Raji (cell line): ENCODE measurements around the gene ALDH7A1.
A peak's percentile ranks its signal among the peaks of the same experiment; 100 is the strongest.

ENCODE experiments used
- POLR2A ChIP-seq: IDR thresholded peaks from 2 replicates; pipeline ENCODE4 v1.6.1; 2011; ENCODE audit warnings: low read depth, low read length, control low read depth; ENCODE audit not compliant: insufficient read depth

ALDH7A1 gene

DNA sequence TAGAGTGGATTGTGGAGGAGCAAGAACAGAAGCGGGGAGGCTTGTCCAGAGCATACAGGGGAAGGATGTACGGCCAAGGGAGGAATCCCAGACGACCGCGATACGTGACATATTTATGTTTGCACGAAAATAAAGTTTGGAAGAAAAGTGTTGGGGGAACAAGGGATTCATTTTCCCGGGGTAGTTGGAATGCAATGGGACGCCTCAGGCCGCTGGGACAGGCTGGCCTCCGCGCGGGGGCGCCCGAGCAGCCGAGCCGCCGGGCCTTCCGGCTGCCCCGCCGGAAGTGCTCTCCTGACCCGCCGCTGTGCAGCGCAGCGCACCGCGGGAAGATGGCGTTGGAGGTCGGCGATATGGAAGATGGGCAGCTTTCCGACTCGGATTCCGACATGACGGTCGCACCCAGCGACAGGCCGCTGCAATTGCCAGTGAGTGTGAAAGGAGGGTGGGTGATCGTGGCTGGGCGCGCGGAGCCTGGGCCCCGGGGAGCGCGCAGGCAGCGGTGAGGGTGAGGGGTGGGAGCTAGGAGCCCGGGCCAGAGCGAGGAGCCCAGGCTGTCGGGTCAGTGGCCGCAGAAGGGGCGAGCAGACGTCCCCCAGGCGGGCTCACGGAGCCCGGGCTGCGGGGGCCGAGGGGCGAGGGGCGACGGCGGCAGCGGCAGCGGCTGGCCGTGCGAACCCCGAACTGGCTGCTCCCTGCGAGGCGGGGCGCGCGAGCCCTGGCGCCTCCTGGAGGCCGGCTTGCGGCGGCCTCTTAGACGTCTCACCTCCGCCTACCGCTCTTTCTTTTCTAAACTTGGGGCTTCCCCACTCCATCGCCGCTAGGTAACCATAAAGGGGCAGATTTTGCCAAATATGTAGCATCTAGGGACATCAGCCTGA, 5.9 kb upstream of the ALDH7A1 start, which contains the start of gene PHAX:
PHAX (plus strand) TSS at position 317 of the 881 bp plus-strand sequence; CDS start at position 333, 16 bp downstream.
- TF ChIP-seq POLR2A: peak; percentile 90

DNA sequence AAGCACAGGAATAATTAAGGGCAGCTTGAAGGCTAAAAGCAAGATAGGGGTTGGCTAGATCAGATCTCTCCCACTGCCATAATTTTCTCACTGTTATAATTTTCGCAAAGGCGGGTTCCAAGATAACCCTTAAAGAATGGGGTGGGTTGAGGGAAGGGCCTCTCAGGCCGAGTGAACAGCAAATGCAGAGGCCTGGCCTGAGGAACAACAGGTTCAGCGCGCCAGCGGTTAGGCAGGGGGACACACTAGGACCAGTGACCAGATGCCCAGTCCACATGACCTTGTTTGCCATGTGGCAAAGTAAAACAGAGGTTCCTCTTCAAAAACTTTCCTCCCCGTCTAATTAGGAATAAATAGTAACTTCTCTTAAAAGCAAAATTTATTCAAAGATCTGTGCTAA, 4.5 kb upstream of the ALDH7A1 start:
- no peak for TF ChIP-seq POLR2A

DNA sequence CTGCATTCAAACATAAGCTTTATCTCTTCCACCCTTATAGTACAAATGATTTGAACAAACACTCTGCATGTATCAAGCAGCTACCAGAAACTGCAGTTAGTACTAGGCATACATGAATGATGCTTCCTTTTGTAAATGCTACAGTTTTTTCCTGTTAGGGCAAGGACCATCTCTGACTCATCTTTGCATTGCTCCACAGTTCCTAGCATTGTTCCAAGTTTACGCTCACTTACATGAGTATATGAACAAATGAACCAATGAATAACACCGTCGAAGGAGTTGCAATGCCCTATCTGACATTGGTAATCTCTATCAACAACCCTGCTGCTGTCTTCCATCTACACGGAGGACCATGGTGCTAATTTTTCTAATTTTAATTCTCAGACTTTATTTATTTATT, 2.1 kb upstream of the ALDH7A1 start:
- TF ChIP-seq POLR2A: no peak

DNA sequence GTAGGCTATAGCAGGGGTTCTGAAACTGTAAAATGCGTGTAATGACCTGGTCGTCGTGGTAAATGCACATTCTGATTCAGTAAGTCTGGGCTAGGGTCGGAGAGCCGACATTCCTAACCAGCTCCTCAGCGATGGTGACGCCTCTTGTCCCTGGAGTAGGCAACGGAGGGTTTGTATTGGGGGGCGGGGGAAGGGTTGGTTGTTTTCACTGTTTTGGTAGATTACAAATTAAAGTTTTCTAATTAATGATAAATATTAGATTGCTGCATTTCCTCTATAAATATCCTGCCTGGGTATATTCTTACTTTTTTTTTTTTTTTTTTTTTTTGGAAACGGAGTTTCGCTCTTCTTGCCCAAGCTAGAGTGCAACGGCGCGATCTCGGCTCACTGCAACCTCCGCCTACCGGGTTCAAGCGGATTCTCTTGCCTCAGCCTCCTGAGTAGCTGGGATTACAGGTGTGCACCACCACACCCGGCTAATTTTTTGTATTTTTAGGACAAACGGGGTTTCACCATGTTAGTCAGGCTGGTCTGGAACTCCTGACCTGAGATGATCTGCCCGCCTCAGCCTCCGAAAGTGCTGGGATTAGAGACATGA, 566 bp upstream of the ALDH7A1 start:
- TF ChIP-seq POLR2A: no peak

DNA sequence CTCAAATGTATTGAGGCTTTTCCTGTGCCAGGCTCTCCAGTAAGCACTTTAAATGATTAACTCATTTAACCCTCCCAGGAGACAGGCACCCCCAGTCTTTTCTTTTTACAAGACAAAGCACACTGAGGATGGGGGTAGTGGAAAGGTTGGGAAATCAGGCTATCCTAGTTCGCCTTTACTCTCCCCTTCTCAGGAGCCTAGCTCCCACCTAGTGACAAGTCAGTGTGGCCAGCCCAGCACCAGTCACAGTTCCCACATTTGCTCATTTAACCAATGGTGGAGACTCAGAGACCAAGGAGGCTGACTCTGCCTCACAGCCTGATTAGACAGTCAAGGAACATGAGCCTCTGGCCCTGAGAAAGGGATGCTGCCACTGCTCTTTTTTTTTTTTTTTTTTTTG, 3.5 kb downstream of the ALDH7A1 start:
- no peak for TF ChIP-seq POLR2A

DNA sequence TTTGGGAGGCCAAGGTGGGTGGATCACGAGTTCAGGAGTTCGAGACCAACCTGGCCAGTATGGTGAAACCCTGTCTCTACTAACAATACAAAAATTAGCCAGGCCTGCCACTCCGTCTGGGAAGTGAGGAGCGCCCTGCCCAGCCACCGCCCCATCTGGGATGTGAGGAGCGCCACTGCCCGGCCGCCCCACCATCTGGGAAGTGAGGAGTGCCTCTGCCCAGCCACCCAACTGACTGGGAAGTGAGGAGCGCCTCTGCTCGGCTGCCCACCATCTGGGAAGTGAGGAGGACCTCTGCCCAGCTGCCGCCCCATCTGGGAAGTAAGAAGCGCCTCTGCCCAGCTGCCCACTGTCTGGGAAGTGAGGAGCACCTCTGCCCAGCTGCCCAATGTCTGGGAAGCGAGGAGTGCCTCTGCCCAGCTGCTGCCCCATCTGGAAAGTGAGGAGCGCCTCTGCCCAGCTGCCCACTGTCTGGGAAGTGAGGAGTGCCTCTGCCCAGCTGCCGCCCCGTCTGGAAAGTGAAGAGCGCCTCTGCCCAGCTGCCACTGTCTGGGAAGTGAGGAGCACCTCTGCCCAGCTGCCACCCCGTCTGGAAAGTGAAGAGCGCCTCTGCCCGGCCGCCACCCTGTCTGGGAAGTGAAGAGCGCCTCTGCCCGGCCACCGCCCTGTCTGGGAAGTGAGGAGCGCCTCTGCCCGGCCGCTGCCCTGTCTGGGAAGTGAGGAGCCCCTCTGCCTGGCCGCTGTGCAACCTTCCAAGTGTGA, 5.3 kb downstream of the ALDH7A1 start:
- no peak for TF ChIP-seq POLR2A

DNA sequence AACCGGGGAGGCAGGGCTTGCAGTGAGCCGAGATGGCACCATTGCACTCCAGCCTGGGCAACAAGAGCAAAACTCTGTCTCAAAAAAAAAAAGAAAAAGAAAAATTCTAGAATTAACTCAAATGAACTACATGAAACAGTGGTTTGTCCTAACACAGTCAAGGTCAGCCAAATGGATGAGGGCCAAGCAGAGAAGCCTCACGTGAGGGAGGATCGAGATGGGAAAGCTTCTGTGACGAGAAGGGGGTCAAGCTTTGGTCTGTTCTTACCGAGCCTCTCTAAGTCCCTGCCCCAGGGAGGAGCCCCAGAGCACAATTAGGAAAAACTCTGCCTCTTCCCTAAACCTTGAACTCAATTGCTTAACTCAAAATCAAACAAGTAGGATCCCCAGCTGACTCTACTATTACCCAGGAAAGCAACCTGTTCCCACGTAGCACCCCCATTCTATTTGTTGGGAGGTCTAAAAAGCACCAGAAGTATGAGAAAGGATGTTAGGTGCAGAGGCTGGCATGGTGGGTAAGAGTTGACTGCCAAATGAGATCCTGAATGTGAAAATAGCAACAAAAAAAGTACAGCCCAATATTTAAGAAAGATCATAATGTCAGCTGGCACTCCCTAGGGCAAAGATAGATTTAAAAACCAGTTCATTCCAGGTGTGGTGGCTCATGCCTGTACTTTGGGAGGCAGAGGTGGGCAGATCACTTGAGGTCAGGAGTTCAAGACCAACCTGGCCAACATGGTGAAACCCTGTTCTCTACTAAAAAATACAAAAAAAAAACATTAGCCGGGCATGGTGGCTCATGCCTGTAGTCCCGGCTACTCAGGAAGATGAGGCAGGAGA, 7.2 kb downstream of the ALDH7A1 start:
- TF ChIP-seq POLR2A: no peak

DNA sequence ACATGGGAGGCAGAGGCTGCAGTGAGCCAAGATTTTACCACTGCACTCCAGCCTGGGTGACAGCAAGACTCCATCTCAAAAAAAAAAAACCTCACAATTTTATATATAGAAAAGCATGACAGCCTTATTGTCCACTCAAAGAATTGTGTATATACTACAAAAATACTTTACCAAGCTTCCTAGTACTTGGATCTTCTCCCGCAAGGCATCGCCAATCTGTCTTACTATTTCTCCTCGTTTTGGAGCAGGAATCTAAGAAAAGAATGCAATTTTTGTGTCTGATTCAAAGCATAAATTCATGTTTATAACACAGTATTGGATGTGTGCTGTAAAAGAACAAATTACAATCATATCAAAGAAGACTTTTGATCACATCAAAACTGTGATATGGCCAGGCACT, 11.3 kb downstream of the ALDH7A1 start:
- TF ChIP-seq POLR2A: no peak

DNA sequence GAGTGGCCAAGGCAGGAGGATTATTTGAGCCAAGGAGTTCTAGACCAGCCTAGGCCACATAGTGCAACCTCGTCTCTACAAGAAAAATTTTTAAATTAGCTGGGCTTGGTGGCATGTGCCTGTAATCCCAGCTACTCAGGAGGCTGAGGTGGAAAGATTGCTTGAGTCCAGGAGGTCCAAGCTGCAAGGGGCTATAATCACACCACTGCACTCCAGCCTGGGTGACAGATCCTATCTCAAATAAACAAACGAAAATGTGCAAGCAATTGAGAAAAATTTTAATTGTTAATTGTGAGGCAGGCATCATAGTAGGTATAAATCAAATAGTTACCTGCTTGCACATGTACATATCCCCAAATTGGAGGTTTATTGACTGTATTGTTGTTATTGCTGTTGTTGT, 15.3 kb downstream of the ALDH7A1 start:
- TF ChIP-seq POLR2A: no peak

DNA sequence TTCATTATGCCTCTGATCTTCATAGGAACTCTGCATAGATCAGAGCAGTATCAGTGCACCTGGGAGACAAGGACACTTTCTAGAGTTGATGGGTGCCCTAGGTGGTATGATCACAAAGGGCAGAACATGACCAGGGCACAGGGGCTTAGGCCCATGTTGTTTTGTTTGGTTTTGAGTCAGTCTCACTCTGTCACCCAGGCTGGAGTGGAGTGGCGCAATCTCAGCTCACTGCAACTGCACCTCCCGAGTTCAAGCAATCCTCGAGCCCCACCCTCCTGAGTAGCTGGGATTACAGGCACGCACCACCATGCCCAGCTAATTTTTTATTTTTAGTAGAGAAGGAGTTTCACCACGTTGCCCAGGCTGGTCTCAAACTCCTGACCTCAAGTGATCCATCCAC, 17.6 kb downstream of the ALDH7A1 start:
- TF ChIP-seq POLR2A: no peak

DNA sequence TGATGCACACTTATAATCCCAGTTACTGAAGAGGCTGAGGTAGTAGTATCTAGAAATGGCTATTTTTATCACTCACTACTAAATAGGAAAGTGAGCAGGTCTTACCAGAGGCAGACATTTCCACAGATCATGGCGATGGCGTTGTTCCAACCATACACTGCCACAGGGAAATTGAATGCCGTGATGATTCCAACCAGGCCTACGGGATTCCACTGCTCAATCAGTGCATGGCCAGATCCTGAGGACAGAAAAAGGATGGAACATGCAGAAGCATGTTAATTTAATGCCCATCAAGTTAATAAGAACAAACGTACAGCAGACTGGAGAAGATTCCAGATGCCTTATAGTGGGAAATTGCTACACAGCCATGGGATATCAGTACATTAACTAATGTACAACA, 18.0 kb downstream of the ALDH7A1 start:
- TF ChIP-seq POLR2A: no peak

DNA sequence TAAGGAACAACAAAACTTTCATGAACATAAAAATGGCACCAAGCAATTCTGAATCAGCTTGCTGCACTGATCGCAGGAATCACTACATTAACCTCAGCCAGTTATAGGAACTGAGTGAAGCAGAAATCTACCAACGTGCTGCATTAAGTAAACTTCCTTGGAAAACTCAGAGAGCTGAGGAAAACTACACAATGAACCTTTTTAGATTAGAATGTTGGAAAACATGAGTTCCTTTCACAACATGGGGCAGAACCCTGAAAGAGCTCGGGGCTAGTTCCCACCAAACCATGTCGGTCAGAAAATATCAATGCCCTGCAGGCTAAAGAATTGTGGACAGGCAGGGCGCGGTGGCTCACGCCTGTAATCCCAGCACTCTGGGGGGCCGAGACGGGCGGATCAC, 19.4 kb downstream of the ALDH7A1 start:
- no peak for TF ChIP-seq POLR2A

DNA sequence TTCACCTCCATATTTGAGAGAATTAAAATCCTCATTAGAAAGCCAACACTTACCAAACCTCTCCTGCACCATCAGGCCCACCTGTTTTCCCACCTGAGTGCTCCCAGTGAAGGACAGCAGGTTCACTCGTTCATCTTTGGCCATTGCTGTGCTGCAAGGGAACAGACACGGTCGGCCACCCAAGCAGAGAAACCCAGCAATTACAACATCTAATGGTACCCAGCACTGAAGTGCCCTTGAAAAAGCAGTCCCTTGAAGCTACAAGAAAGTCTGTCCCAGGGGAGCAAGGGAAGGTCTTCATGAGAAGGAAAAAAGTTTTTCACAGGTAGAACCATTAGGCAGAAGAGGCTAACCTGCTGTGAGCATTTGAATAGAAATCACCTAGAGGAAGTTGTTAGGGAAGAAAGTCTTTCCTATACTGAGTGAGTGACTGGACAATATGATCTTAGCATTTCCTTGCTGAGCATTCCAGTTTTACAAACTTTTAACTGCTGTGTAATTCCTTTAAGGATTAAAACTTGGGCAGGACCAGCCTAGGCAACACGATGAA, 26.7 kb downstream of the ALDH7A1 start:
- no peak for TF ChIP-seq POLR2A

DNA sequence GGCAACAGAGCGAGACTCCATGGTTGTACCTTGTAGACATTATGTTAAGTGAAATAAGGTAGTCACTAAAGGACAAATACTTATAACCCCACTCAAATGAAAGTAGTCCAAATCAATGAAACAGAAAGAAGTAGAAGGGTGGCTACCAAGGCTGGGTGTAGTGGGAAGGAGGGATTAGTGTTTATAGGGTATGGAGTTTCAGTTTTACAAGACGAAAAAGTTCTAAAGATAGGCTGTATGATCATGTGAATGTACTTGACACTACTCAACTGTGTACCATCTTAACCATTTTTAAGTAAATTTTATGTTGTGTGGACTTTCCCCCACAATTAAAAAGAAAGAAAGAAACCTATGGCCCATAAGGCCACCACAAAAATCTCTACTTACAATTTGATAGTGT, 32.2 kb downstream of the ALDH7A1 start:
- no peak for TF ChIP-seq POLR2A

DNA sequence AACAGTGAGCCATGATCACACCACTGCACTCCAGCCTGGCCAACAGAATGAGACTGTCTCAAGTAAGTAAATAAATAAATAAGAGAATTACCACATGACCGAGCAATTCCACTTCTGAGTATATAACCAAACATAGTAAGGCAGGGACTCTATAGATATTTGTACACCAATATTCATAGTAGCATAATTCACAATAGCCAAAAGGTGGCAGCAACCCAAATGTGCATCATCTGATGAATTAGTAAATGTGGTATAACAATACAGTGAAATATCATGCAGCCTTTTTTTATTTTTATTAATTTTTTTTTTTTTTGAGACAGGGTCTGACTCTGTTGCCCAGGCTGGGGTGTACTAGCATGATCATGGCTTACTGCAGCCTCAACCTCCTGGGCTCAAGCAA, 33.1 kb downstream of the ALDH7A1 start:
- TF ChIP-seq POLR2A: no peak
